Kidney epithelial cell (primary cell): ENCODE measurements around the gene SFMBT2. TPM values are rescaled to one million over a fixed set of nuclear protein-coding genes. Genes with fewer than 3 reads are reported as not detected.

Experiments used
- DNase-seq: peaks from one replicate; pipeline ENCODE4 v3.0.0-alpha.2; 2010; ENCODE audit warnings: low read depth
- H3K27me3 ChIP-seq: 2 replicates; pipeline ENCODE4 v1.6.0; 2011; ENCODE audit warnings: low read length; ENCODE audit not compliant: control insufficient read depth, insufficient read depth
- H3K36me3 ChIP-seq: 2 replicates; pipeline ENCODE4 v1.5.1; 2011; ENCODE audit warnings: low read length; ENCODE audit not compliant: control insufficient read depth, insufficient read depth
- H3K4me3 ChIP-seq: 2 replicates; pipeline ENCODE4 v1.5.1; 2011; ENCODE audit warnings: low read depth, mild to moderate bottlenecking, control low read depth, low read length
- total RNA-seq: library from RNA; depleted of rRNA; stranded (reverse); fragments of >200 nt; gene quantifications from 2 replicates; pipeline ENCODE4 v1.2.3, GENCODE V29; 2015
- TF ChIP-seq, protein P1 (sequence below): IDR thresholded peaks from 2 replicates; pipeline ENCODE4 v1.5.1; 2011; ENCODE audit warnings: mild to moderate bottlenecking, moderate library complexity, low read length, control low read depth, inconsistent platforms; ENCODE audit not compliant: insufficient read depth, poor library complexity, severe bottlenecking

The SFMBT2 gene
- total RNA-seq, 1 donor from 2014 or later: 3.1 TPM

DNA sequence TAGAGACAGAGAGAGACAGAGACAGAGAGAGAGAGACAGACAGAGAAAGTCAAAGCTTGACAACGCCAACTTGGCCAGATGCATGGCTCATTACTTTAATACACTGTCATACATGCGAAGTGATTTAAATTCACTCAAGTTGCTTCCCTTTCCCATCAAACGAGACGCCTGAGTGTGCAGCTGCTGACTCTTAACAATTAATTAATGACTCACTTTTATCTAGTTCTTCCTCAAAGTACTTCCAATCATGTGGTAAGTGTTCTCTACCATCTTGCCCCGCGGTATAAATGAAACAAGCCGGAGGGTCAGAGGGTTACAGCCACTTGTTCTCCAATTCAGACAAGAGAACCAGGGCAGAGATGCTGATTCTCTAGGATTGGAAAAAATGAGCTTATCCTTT, 90.8 kb downstream of the SFMBT2 start:
- no peak overlapping the region for H3K4me3 ChIP-seq
- TF ChIP-seq, protein P1, sequence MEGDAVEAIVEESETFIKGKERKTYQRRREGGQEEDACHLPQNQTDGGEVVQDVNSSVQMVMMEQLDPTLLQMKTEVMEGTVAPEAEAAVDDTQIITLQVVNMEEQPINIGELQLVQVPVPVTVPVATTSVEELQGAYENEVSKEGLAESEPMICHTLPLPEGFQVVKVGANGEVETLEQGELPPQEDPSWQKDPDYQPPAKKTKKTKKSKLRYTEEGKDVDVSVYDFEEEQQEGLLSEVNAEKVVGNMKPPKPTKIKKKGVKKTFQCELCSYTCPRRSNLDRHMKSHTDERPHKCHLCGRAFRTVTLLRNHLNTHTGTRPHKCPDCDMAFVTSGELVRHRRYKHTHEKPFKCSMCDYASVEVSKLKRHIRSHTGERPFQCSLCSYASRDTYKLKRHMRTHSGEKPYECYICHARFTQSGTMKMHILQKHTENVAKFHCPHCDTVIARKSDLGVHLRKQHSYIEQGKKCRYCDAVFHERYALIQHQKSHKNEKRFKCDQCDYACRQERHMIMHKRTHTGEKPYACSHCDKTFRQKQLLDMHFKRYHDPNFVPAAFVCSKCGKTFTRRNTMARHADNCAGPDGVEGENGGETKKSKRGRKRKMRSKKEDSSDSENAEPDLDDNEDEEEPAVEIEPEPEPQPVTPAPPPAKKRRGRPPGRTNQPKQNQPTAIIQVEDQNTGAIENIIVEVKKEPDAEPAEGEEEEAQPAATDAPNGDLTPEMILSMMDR: no peak
- no peaks in the 10 kb centered on the region for H3K36me3 ChIP-seq
- no peaks in the 10 kb centered on the region for H3K27me3 ChIP-seq
- DNase-seq: peak; percentile 10

DNA sequence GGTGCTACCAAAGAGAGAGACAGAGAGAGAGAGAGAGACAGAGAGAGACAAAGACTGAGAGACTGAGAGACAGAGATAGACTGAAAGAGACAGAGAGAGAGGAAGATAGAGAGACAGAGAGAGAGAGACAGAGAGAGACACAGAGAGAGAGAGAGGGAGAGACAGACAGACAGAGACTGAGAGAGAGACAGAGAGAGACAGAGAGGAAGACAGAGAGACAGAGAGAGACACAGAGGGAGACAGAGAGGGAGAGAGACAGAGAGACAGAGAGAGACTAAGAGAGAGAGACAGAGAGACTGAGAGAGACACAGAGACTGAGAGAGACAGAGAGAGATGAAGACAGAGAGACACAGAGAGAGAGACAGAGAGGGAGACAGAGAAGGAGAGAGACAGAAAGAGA, 91.2 kb downstream of the SFMBT2 start:
- Histone ChIP-seq H3K36me3 (no peaks in the 10 kb centered on the region), H3K27me3 (no peaks in the 10 kb centered on the region), H3K4me3 (no peak overlapping the region)
- TF ChIP-seq, protein P1: no peak
- no peak for DNase-seq

DNA sequence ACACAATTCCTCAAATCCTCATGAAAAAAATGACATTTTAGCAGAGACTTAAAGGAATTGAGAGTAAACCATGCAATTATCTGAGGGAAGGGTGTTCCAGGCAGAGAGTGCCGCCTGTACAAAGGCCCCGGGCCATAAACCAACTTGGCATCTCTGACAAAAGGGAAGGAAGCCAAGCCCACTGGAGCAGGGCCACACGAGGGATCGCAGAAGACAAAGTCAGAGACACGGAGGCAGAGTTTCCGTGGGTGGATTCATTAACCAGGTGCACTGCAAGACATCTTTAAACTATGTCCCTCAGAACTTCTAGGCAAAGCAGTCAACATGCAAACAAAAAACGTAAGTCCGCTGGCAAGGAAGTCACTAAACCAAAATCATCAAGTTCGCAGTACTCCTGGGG, 92.0 kb downstream of the SFMBT2 start:
- TF ChIP-seq, protein P1: no peak

DNA sequence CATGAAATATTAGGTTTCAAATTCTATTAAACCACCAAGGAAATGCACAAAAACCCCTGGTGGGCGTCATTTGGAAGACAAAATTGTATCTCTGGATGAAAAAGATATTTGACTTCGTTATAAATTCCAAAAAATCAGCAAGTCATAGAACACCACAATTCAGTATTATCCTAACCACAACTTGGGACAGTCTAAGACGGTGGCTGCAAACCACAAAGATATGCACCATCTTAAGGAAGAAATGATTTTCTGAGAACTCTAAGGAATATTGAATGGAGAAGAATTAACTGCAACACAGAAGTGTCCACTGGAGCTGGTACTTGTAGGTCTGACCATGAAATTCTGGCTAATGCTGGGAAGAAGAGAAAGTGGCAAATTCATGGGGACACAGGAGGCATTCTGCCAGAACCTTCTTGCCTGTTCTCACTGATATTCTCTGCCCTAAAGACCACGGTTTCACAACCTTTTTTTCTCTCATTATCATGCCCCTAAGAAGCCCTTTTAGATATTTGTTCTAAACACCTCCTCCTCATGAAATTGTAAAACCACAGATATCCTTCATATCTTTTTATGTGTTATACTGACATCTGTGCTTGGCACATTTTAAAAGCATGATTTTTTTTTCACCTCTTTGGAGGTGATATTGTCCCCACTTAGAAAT, 92.9 kb downstream of the SFMBT2 start:
- H3K36me3 ChIP-seq: no peaks in the 10 kb centered on the region
- TF ChIP-seq, protein P1: no peak
- H3K4me3 ChIP-seq: no peak overlapping the region
- DNase-seq: no peak
- no peaks in the 10 kb centered on the region for H3K27me3 ChIP-seq

More for the DNA sequence above, 92.0 kb downstream of the SFMBT2 start:
- no peak overlapping the region for H3K4me3 ChIP-seq
- DNase-seq: no peak
- H3K36me3 ChIP-seq: no peaks in the 10 kb centered on the region
- H3K27me3 ChIP-seq: no peaks in the 10 kb centered on the region

DNA sequence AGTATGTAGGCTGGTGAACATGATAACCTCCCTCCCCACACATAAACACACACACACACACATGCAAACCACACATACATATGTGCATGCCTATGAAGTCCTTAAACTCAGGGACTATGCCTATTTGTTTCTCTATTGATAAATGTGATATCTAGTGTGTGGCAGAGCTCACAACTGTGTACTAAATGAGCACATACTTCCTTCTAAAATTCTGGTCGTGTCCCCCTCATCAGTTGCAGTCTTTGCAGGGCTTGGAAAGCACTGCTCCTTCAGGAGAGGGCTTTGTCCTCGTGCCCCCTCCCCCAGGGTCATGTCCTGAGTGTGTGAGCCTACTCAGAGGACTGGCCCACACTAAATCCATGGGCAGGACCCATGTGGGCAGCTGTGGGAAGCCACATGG, 94.0 kb downstream of the SFMBT2 start:
- TF ChIP-seq, protein P1: no peak
- DNase-seq: no peak
- Histone ChIP-seq H3K27me3 (no peaks in the 10 kb centered on the region), H3K36me3 (no peaks in the 10 kb centered on the region), H3K4me3 (no peak overlapping the region)

DNA sequence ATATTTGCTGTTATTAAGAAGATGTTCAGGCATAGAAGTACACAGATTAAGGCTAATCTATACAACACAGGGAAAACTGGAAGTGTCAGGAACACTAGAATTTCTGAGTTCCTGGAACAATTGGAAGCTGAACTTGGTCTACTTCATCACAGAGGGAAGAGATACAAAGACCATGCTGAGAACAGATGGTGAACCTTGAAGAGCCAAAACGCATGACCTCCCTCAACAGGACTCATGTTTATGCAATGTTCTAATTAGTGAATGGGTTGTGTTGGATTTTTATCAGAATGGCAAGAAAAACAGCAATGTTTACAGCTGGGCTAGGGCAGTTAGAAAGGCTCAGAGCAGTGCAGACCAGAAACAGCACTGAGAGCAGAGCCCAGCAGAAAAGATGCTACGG, 94.9 kb downstream of the SFMBT2 start:
- Histone ChIP-seq H3K36me3 (no peaks in the 10 kb centered on the region), H3K4me3 (no peak overlapping the region), H3K27me3 (no peaks in the 10 kb centered on the region)
- no peak for DNase-seq
- TF ChIP-seq, protein P1: no peak
